GM12864 (cell line): ENCODE data around the gene DLD.

Source experiments
- DNase-seq: peaks from one replicate; pipeline ENCODE4 v3.0.0-alpha.2; 2011; ENCODE audit warnings: low read depth
- H3K4me3 ChIP-seq: 2 replicates; pipeline ENCODE4 v1.5.1; 2011; ENCODE audit warnings: mild to moderate bottlenecking, low read depth, low read length, control low read depth
- CTCF ChIP-seq: IDR thresholded peaks from 2 replicates; pipeline ENCODE4 v1.5.1; 2011; ENCODE audit warnings: low read depth, mild to moderate bottlenecking, moderate library complexity, low read length, control low read depth, inconsistent platforms; ENCODE audit errors: missing control alignments

Gene DLD

GRCh38 chr7:107850643-107851042 lies 40.3 kb upstream of the DLD start:
- DNase-seq, result no peak
- H3K4me3 ChIP-seq, result no peak overlapping the region
- TF ChIP-seq CTCF, result no peak

- H3K4me3 ChIP-seq, result no peak overlapping the region
- DNase-seq, result no peak
- TF ChIP-seq CTCF, result no peak
Measured at GRCh38 chr7:107854454-107854853, 36.5 kb upstream of the DLD start.

GRCh38 chr7:107854989-107855388 lies 36.0 kb upstream of the DLD start:
- H3K4me3 ChIP-seq, result no peak overlapping the region
- no peak for TF ChIP-seq CTCF

GRCh38 chr7:107856806-107857540 lies 34.0 kb upstream of the DLD start:
- peak; percentile 3 for DNase-seq
- no peak for TF ChIP-seq CTCF
- no peak overlapping the region for H3K4me3 ChIP-seq

More at GRCh38 chr7:107854989-107855388, 36.0 kb upstream of the DLD start:
- no peak for DNase-seq

GRCh38 chr7:107857541-107857912 lies 33.5 kb upstream of the DLD start:
- no peak for TF ChIP-seq CTCF
- no peak for DNase-seq
- no peak overlapping the region for H3K4me3 ChIP-seq

GRCh38 chr7:107858280-107858679 lies 32.7 kb upstream of the DLD start:
- no peak for TF ChIP-seq CTCF
- H3K4me3 ChIP-seq, result no peak overlapping the region
- no peak for DNase-seq
